HG02798 (cell line): Measurements from ENCODE around the gene TUB.

ENCODE experiments used
- ATAC-seq: cut with Tn5 transposase; IDR thresholded peaks from one replicate; pipeline ENCODE4 v1.9.1; 2021; ENCODE audit warnings: mild to moderate bottlenecking; ENCODE audit not compliant: unreplicated experiment, poor library complexity

Gene TUB

GRCh38 chr11:8087756-8088155 is 6.7 kb downstream of the TUB start:
- ATAC-seq, result no peak

GRCh38 chr11:8089791-8090510 is 8.9 kb downstream of the TUB start:
- no peak for ATAC-seq

- ATAC-seq, result no peak
These were observed 9.7 kb downstream of the TUB start for GRCh38 chr11:8090756-8091155.

GRCh38 chr11:8091721-8092120 is 10.7 kb downstream of the TUB start:
- ATAC-seq, result no peak

GRCh38 chr11:8092587-8093424 is 11.8 kb downstream of the TUB start:
- peak; percentile 82 for ATAC-seq

- no peak for ATAC-seq
These were observed 13.0 kb downstream of the TUB start for GRCh38 chr11:8093931-8094575.

- ATAC-seq, result no peak
These were observed 13.6 kb downstream of the TUB start for GRCh38 chr11:8094656-8095055.

- no peak for ATAC-seq
These were observed 14.4 kb downstream of the TUB start for GRCh38 chr11:8095371-8095770.

GRCh38 chr11:8095806-8096522 is 15.0 kb downstream of the TUB start:
- ATAC-seq, result no peak

- no peak for ATAC-seq
These were observed 15.6 kb downstream of the TUB start for GRCh38 chr11:8096575-8096974.

- no peak for ATAC-seq
These were observed 16.1 kb downstream of the TUB start for GRCh38 chr11:8097062-8097461.

GRCh38 chr11:8097468-8097867 is 16.5 kb downstream of the TUB start:
- ATAC-seq, result no peak

- ATAC-seq, result no peak
These were observed 16.9 kb downstream of the TUB start for GRCh38 chr11:8097926-8098325.

GRCh38 chr11:8098361-8098760 is 17.4 kb downstream of the TUB start:
- ATAC-seq, result no peak

- ATAC-seq, result no peak
These were observed 17.9 kb downstream of the TUB start for GRCh38 chr11:8098879-8099278.

- peak; percentile 65 for ATAC-seq
These were observed 18.4 kb downstream of the TUB start for GRCh38 chr11:8099291-8099899.

- no peak for ATAC-seq
These were observed 19.1 kb downstream of the TUB start for GRCh38 chr11:8100158-8100557.

GRCh38 chr11:8100605-8101004 is 19.6 kb downstream of the TUB start:
- no peak for ATAC-seq

GRCh38 chr11:8101421-8101820 is 20.4 kb downstream of the TUB start:
- no peak for ATAC-seq

GRCh38 chr11:8102296-8102915 is 21.4 kb downstream of the TUB start:
- no peak for ATAC-seq
